ENCODE measurements around the gene TTYH2.
"Not testable (repeated sequence)": the region's sequence is repeated elsewhere in the genome, so short reads cannot be mapped to it uniquely, and the experiment has no call there.

DNA sequence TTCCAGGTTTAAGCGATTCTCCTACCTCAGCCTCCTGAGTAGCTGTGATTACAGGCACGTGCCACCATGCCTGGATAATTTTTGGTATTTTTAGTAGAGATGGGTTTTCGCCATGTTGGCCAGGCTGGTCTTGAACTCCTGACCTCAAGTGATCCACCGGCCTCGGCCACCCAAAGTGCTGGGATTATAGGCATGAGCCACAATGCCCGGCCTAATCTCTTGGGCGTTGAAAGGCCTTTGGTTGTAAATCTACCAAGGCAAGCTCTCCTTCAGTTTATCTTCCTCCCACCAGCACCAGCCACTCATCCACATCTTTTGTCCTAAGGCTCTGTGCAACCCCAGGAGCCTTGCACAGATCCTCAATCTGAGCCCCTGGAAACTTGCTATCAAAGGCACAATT lies 66.2 kb downstream of the TTYH2 start:
- TF ChIP-seq, protein P1, sequence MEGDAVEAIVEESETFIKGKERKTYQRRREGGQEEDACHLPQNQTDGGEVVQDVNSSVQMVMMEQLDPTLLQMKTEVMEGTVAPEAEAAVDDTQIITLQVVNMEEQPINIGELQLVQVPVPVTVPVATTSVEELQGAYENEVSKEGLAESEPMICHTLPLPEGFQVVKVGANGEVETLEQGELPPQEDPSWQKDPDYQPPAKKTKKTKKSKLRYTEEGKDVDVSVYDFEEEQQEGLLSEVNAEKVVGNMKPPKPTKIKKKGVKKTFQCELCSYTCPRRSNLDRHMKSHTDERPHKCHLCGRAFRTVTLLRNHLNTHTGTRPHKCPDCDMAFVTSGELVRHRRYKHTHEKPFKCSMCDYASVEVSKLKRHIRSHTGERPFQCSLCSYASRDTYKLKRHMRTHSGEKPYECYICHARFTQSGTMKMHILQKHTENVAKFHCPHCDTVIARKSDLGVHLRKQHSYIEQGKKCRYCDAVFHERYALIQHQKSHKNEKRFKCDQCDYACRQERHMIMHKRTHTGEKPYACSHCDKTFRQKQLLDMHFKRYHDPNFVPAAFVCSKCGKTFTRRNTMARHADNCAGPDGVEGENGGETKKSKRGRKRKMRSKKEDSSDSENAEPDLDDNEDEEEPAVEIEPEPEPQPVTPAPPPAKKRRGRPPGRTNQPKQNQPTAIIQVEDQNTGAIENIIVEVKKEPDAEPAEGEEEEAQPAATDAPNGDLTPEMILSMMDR (IDR thresholded peaks at IDR 0.05), result not testable (repeated sequence)
- not testable (repeated sequence) for TF ChIP-seq POLR2A (IDR thresholded peaks at IDR 0.05)
